ENCODE measurements around the gene USP6NL. TPM values are rescaled to one million over a fixed set of nuclear protein-coding genes. Genes with fewer than 3 reads are reported as not detected.

Gene USP6NL
- total RNA-seq, 1 experiment from 2014 or later: 27.5 TPM

DNA sequence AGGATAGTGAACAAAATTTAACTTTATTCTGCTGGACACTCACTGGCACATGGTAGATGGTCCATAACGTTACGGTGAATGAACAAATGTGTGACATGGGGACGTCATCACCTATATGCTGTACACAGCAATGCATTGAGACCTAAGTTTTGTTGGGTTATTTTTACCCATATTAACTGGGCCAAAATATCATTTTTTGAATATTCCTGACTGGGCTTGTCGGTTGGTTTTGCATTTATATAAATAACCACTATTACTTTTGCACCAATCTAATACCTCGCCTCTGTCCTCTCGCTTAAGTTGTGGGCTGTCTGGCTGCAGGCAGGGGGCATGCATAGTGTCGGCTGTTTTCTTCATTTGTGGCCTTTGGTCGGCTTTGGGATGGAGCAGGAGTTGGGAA, 161.7 kb downstream of the USP6NL start:
- Mint-ChIP-seq H3K4me1 (ENCODE audit: low read depth, unreplicated experiment) (no peaks in the 10 kb centered on the region), H3K36me3 (ENCODE audit: insufficient read depth, unreplicated experiment) (peaks cover 18% of the 10 kb centered on the region), H3K4me3 (ENCODE audit: low read depth, unreplicated experiment) (no peak overlapping the region), H3K27me3 (ENCODE audit: unreplicated experiment) (peaks cover 70% of the 10 kb centered on the region), H3K27ac (ENCODE audit: unreplicated experiment) (no peak overlapping the region), H3K9me3 (ENCODE audit: low read depth, unreplicated experiment) (no peaks in the 10 kb centered on the region)
- intact Hi-C loops (cut with micrococcal nuclease; ENCODE audit: unreplicated experiment): no loop called here
- TF ChIP-seq, protein P1, sequence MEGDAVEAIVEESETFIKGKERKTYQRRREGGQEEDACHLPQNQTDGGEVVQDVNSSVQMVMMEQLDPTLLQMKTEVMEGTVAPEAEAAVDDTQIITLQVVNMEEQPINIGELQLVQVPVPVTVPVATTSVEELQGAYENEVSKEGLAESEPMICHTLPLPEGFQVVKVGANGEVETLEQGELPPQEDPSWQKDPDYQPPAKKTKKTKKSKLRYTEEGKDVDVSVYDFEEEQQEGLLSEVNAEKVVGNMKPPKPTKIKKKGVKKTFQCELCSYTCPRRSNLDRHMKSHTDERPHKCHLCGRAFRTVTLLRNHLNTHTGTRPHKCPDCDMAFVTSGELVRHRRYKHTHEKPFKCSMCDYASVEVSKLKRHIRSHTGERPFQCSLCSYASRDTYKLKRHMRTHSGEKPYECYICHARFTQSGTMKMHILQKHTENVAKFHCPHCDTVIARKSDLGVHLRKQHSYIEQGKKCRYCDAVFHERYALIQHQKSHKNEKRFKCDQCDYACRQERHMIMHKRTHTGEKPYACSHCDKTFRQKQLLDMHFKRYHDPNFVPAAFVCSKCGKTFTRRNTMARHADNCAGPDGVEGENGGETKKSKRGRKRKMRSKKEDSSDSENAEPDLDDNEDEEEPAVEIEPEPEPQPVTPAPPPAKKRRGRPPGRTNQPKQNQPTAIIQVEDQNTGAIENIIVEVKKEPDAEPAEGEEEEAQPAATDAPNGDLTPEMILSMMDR (IDR thresholded peaks at IDR 0.05; ENCODE audit: unreplicated experiment): no peak
- no peak for DNase-seq
- CTCF ChIA-PET: no interaction called here
- no TSS peak for BruUV-seq (replicated peaks)

DNA sequence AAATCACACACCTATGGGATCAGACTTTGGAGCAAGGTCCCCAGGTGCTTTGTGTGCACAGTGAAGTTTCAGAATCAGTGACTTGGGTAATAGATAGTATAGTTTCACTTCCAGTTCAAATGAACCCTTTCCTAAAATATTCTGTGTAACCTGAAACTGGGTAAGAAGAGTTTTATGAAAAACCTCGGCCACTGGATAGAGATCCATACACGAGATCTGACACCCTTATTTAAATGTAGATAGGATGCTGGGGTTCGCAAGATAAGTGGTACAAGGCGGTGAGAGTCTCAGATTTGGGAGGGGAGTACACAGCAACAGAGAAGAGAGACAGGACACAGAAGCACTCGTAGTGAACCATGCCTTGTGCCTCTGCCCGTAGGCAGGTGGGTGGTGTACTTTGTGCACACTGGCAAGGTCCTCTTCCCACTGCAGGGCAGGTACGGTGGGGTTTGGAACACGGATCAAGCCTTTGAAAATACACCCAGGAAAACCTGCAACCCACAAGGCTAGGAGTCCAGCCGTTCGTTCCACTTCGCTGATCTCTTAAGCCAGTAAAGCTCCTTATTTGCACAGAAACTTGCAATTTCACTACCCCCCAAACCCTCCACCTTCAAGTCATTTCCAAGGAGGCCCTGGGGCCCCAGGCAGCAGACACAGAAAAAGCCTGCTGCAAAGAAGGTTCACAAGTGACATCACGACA, 162.8 kb downstream of the USP6NL start:
- CTCF ChIA-PET: no interaction called here
- no TSS peak for BruUV-seq (replicated peaks)
- DNase-seq: no peak
- TF ChIP-seq, protein P1 (IDR thresholded peaks at IDR 0.05; ENCODE audit: unreplicated experiment): no peak
- Mint-ChIP-seq H3K27ac (ENCODE audit: unreplicated experiment) (no peak overlapping the region), H3K4me1 (ENCODE audit: low read depth, unreplicated experiment) (no peaks in the 10 kb centered on the region), H3K36me3 (ENCODE audit: insufficient read depth, unreplicated experiment) (peaks cover 8% of the 10 kb centered on the region), H3K4me3 (ENCODE audit: low read depth, unreplicated experiment) (no peak overlapping the region), H3K9me3 (ENCODE audit: low read depth, unreplicated experiment) (no peaks in the 10 kb centered on the region), H3K27me3 (ENCODE audit: unreplicated experiment) (peaks cover 80% of the 10 kb centered on the region)
- intact Hi-C loops (cut with micrococcal nuclease; ENCODE audit: unreplicated experiment): no loop called here

DNA sequence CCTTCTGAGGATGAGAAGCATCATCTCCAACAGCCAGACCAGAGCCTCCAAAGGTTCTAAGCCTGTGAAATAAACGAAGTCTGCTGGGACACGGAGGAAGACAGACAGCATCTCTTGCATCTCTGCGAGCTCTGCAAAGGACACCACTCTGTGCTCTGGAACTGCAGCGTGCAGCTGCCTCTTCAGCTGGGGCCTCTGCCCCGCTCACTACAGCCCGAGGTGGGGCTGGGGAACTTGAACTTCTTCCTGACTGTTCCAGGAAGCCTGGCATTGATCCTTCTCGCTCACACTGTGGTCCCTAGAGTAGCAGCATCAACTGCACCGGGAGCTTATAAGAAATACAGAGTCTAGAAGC, 163.3 kb downstream of the USP6NL start:
- no peak overlapping the region for H3K4me3 Mint-ChIP-seq (ENCODE audit: low read depth, unreplicated experiment)

DNA sequence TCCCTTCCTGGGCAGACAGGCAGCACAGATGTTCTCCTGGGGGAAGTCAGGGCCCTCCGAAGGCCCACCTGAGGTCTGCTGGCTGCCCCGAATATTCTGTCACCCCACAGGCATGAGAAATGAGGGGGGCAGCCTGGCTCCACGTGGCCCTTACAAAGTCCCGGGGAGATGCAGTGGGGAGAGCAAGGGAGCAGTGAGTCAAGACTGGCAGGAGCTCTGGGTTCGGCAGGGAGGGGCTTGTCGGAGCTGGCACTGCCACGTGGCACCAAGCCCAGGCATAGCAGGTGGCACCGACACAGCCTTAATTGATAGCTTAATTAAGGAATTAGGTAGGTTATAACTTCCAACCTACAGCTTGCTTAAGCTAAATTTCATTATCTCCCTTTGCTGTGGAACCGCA, 163.9 kb downstream of the USP6NL start:
- Mint-ChIP-seq H3K4me1 (ENCODE audit: low read depth, unreplicated experiment) (no peaks in the 10 kb centered on the region), H3K27me3 (ENCODE audit: unreplicated experiment) (peaks cover 80% of the 10 kb centered on the region), H3K9me3 (ENCODE audit: low read depth, unreplicated experiment) (no peaks in the 10 kb centered on the region), H3K27ac (ENCODE audit: unreplicated experiment) (no peak overlapping the region), H3K4me3 (ENCODE audit: low read depth, unreplicated experiment) (no peak overlapping the region), H3K36me3 (ENCODE audit: insufficient read depth, unreplicated experiment) (peaks cover 8% of the 10 kb centered on the region)
- intact Hi-C loops (cut with micrococcal nuclease; ENCODE audit: unreplicated experiment): no loop called here
- no TSS peak for BruUV-seq (replicated peaks)
- CTCF ChIA-PET: interaction anchor here (0.7 kb wide), 1 partner anchor 13 kb away, joined by 3 read pairs; no protein-coding TSS in a partner anchor
- no peak for DNase-seq
- TF ChIP-seq, protein P1 (IDR thresholded peaks at IDR 0.05; ENCODE audit: unreplicated experiment): no peak

More for the DNA sequence above, 163.3 kb downstream of the USP6NL start:
- Mint-ChIP-seq H3K27ac (ENCODE audit: unreplicated experiment) (no peak overlapping the region), H3K36me3 (ENCODE audit: insufficient read depth, unreplicated experiment) (peaks cover 8% of the 10 kb centered on the region), H3K4me1 (ENCODE audit: low read depth, unreplicated experiment) (no peaks in the 10 kb centered on the region), H3K9me3 (ENCODE audit: low read depth, unreplicated experiment) (no peaks in the 10 kb centered on the region), H3K27me3 (ENCODE audit: unreplicated experiment) (peaks cover 80% of the 10 kb centered on the region)
- TF ChIP-seq, protein P1 (IDR thresholded peaks at IDR 0.05; ENCODE audit: unreplicated experiment): no peak
- CTCF ChIA-PET: no interaction called here
- DNase-seq: no peak
- intact Hi-C loops (cut with micrococcal nuclease; ENCODE audit: unreplicated experiment): no loop called here
- no TSS peak for BruUV-seq (replicated peaks)

Measured in Calu3 (cell line).